Uterus (tissue), 4 donors: Measurements from ENCODE around the gene CIP2A. TPM values are rescaled to one million over a fixed set of nuclear protein-coding genes. Genes with fewer than 3 reads are reported as not detected.

Experiments
- DNase-seq, 2 donors: peaks; one replicate each; pipeline ENCODE4 v3.0.0-alpha.2; 2019 to 2020
- H3K27ac ChIP-seq, 2 donors: fragments of 200-600 bp; sonication (generic); 1 replicate in 1 of 2; 2 replicates in 1 of 2; pipeline ENCODE4 v1.5.1; 2016 to 2018
- H3K27me3 ChIP-seq, 2 donors: fragments of 200-600 bp; sonication (generic); one replicate each; pipeline ENCODE4 v1.5.1; 2018 to 2019; ENCODE audit warnings: control low read depth in 1 of 2
- H3K36me3 ChIP-seq, 2 donors: fragments of 200-600 bp; sonication (generic); one replicate each; pipeline ENCODE4 v1.5.1; 2019; ENCODE audit warnings: control low read depth in 1 of 2
- H3K4me1 ChIP-seq, 2 donors: fragments of 200-600 bp; sonication (generic); one replicate each; pipeline ENCODE4 v1.5.1; 2018 to 2019; ENCODE audit warnings: control low read depth in 1 of 2
- H3K4me3 ChIP-seq, 2 donors: fragments of 200-600 bp; sonication (generic); 1 replicate in 1 of 2; 2 replicates in 1 of 2; pipeline ENCODE4 v1.5.1; 2018 to 2019; ENCODE audit warnings: mild to moderate bottlenecking in 1 of 2
- H3K9me3 ChIP-seq, 2 donors: fragments of 200-600 bp; sonication (generic); one replicate each; pipeline ENCODE4 v1.5.1; 2019; ENCODE audit warnings: control low read depth in 1 of 2
- POLR2A ChIP-seq, 2 donors: fragments of 450-650 bp; IDR thresholded peaks; one replicate each; pipeline ENCODE4 v1.6.1; 2016; ENCODE audit warnings: antibody characterized with exemption in 2 of 2, mild to moderate bottlenecking in 1 of 2, moderate library complexity in 1 of 2
- intact Hi-C: fragments of 100-400 bp; cut with DNase I; formaldehyde crosslinking; loops from one replicate; pipeline ENCODE4 v1.15.1; 2023; ENCODE audit warnings: low total_unique reads
- total RNA-seq, 4 donors: library from RNA; depleted of rRNA in 3 of 4; stranded (reverse); fragments of >200 nt in 3 of 4; gene quantifications; one replicate each; pipeline versions ENCODE4 v1.1.0 to v1.2.4, GENCODE V29; 2014 to 2023
- TF ChIP-seq, protein P1 (sequence below), 4 experiments: fragments of 200-600 bp in 2 of 4; fragments of 450-650 bp in 2 of 4; sonication (generic) in 2 of 4; IDR thresholded peaks; one replicate each; pipeline ENCODE4 v1.5.1; 2016 to 2019; ENCODE audit warnings: antibody characterized with exemption in 4 of 4, mild to moderate bottlenecking in 2 of 4, moderate library complexity in 1 of 4
- donor health status: DM: yes; HTN: yes; CAD: no.

Gene CIP2A
- total RNA-seq, 4 donors from 2014 or later = 3.3 to 31.5 (median 8.2) TPM; not detected in 1

DNA sequence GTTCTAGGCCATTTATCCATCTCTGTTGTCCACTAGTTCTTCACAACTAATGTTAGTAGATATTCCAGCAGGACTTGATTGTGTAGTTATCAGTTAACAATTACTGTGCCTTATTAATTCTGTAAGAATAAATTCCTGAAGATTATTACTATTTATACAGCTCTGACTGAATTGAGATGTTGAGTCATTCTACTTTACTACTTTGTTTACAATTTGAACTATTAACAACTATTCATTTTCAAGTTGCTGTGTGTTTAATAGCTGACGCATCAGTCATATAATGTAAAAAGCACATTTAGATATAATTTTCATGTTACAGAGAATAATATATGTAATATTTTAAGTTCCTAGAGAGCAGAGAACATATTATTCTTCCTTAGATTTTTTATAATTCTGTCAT, 21.4 kb upstream of the CIP2A start:
- TF ChIP-seq POLR2A (IDR thresholded peaks at IDR 0.05) = no peak
- TF ChIP-seq, protein P1, sequence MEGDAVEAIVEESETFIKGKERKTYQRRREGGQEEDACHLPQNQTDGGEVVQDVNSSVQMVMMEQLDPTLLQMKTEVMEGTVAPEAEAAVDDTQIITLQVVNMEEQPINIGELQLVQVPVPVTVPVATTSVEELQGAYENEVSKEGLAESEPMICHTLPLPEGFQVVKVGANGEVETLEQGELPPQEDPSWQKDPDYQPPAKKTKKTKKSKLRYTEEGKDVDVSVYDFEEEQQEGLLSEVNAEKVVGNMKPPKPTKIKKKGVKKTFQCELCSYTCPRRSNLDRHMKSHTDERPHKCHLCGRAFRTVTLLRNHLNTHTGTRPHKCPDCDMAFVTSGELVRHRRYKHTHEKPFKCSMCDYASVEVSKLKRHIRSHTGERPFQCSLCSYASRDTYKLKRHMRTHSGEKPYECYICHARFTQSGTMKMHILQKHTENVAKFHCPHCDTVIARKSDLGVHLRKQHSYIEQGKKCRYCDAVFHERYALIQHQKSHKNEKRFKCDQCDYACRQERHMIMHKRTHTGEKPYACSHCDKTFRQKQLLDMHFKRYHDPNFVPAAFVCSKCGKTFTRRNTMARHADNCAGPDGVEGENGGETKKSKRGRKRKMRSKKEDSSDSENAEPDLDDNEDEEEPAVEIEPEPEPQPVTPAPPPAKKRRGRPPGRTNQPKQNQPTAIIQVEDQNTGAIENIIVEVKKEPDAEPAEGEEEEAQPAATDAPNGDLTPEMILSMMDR (IDR thresholded peaks at IDR 0.05) = no peak
- intact Hi-C loops = no loop called here
- DNase-seq = no peak

DNA sequence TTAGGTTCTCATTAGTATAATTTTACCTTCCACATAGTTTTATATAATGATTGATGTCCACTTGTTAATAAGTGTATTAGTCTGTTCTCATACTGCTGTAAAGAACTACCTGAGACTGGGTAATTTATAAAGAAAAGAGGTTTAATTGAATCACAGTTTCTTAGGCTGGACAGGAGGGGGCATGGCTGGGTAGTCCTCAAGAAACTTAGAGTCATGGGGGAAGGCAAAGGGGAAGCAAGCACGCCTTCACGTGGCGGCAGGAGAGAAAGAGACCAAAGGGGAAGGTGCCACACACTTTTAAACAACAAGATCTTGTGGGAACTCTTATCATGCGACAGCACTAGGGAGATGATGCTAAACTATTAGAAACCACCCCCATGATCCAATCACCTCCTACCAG, 19.5 kb upstream of the CIP2A start:
- TF ChIP-seq, protein P1 (IDR thresholded peaks at IDR 0.05) = no peak
- no peak for TF ChIP-seq POLR2A (IDR thresholded peaks at IDR 0.05)
- no peaks in the 10 kb centered on the region for H3K9me3 ChIP-seq
- intact Hi-C loops = no loop called here
- H3K27ac ChIP-seq = no peak overlapping the region
- no peaks in the 10 kb centered on the region for H3K4me1 ChIP-seq
- no peaks in the 10 kb centered on the region for H3K36me3 ChIP-seq
- no peak for DNase-seq
- no peaks in the 10 kb centered on the region for H3K27me3 ChIP-seq
- H3K4me3 ChIP-seq = no peak overlapping the region

More for the DNA sequence above, 21.4 kb upstream of the CIP2A start:
- Histone ChIP-seq H3K27me3 (no peaks in the 10 kb centered on the region), H3K9me3 (no peaks in the 10 kb centered on the region), H3K36me3 (no peaks in the 10 kb centered on the region), H3K4me3 (no peak overlapping the region), H3K27ac (no peak overlapping the region), H3K4me1 (no peaks in the 10 kb centered on the region)

GRCh38 chr3:108605491-108605890, 16.3 kb upstream of the CIP2A start:
- H3K27ac ChIP-seq = no peak overlapping the region
- H3K9me3 ChIP-seq = no peaks in the 10 kb centered on the region
- no peaks in the 10 kb centered on the region for H3K27me3 ChIP-seq
- no peaks in the 10 kb centered on the region for H3K4me1 ChIP-seq
- intact Hi-C loops = no loop called here
- no peak for TF ChIP-seq POLR2A (IDR thresholded peaks at IDR 0.05)
- TF ChIP-seq, protein P1 (IDR thresholded peaks at IDR 0.05) = no peak
- H3K4me3 ChIP-seq = no peak overlapping the region
- no peaks in the 10 kb centered on the region for H3K36me3 ChIP-seq
- DNase-seq = no peak

DNA sequence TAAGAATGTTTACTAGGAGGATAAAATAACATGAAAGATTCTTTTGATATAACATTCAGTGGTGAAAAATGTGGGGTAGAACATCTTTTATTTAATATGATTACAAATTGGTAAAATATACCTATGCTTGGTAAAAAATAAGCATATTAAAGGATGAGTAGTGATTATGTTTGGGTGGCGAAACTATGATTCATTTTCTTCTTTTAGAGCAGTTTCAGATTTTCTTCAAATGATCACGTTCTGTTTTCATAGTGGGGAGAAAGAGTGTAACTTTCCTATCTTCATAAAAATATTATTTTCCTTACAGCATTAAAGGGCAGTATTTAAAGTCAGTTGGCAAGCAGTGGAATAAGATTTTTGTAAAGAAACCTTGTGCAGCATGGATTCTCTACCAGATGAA, 15.8 kb upstream of the CIP2A start:
- no peak overlapping the region for H3K4me3 ChIP-seq
- no peak overlapping the region for H3K27ac ChIP-seq
- H3K4me1 ChIP-seq = no peaks in the 10 kb centered on the region
- intact Hi-C loops = no loop called here
- no peak for DNase-seq
- no peaks in the 10 kb centered on the region for H3K27me3 ChIP-seq
- no peak for TF ChIP-seq POLR2A (IDR thresholded peaks at IDR 0.05)
- TF ChIP-seq, protein P1 (IDR thresholded peaks at IDR 0.05) = no peak
- H3K9me3 ChIP-seq = no peaks in the 10 kb centered on the region
- no peaks in the 10 kb centered on the region for H3K36me3 ChIP-seq

DNA sequence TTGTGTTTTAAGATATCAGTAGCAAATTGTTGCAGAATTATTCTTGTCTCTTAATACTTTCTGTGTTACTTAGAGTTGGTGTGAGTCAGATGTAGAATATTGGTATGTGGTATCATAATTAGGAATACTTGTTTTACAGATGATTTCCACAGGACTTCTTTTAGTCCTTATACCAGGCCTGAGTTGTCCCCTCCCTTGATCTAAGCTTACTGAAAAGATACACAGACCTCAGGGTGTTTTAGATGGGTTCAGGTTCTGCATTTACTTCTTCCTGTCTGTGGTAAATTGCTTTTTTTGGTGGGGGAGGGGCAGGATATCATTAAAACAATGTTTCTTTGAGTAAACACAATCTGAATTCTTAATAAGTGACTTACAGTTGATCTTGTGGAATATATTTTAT, 14.5 kb upstream of the CIP2A start:
- no peak for DNase-seq
- H3K4me3 ChIP-seq = no peak overlapping the region
- no peaks in the 10 kb centered on the region for H3K36me3 ChIP-seq
- H3K27me3 ChIP-seq = no peaks in the 10 kb centered on the region
- intact Hi-C loops = no loop called here
- no peaks in the 10 kb centered on the region for H3K9me3 ChIP-seq
- TF ChIP-seq POLR2A (IDR thresholded peaks at IDR 0.05) = no peak
- TF ChIP-seq, protein P1 (IDR thresholded peaks at IDR 0.05) = no peak
- H3K27ac ChIP-seq = no peak overlapping the region
- H3K4me1 ChIP-seq = no peaks in the 10 kb centered on the region
